Retinal pigment epithelial cell (primary cell): ENCODE data around the gene OR6K2.

Experiments
- DNase-seq: peaks from one replicate; pipeline ENCODE4 v3.0.0-alpha.2; 2010; ENCODE audit warnings: low read depth
- H3K4me3 ChIP-seq: 2 replicates; pipeline ENCODE4 v1.5.1; 2011; ENCODE audit warnings: mild to moderate bottlenecking, low read length, control low read depth, moderate library complexity
- TF ChIP-seq, protein P1 (sequence below): conservative IDR thresholded peaks from 2 replicates; pipeline ENCODE4 v1.5.1; 2011; ENCODE audit warnings: low read depth, low read length, control low read depth, inconsistent platforms

The OR6K2 gene

GRCh38 chr1:158720620-158721019, 20.2 kb upstream of the OR6K2 start, which contains the start of gene OR6K3:
TSS of gene OR6K3 (minus strand) at chr1:158720720. CDS start at chr1:158718115, 2,605 bp downstream.
- TF ChIP-seq, protein P1, sequence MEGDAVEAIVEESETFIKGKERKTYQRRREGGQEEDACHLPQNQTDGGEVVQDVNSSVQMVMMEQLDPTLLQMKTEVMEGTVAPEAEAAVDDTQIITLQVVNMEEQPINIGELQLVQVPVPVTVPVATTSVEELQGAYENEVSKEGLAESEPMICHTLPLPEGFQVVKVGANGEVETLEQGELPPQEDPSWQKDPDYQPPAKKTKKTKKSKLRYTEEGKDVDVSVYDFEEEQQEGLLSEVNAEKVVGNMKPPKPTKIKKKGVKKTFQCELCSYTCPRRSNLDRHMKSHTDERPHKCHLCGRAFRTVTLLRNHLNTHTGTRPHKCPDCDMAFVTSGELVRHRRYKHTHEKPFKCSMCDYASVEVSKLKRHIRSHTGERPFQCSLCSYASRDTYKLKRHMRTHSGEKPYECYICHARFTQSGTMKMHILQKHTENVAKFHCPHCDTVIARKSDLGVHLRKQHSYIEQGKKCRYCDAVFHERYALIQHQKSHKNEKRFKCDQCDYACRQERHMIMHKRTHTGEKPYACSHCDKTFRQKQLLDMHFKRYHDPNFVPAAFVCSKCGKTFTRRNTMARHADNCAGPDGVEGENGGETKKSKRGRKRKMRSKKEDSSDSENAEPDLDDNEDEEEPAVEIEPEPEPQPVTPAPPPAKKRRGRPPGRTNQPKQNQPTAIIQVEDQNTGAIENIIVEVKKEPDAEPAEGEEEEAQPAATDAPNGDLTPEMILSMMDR, result no peak
- no peak for DNase-seq
- H3K4me3 ChIP-seq, result no peak within 1 kb of the TSS

GRCh38 chr1:158719664-158720063, 19.2 kb upstream of the OR6K2 start:
- TF ChIP-seq, protein P1, result no peak
- DNase-seq, result no peak
- no peak overlapping the region for H3K4me3 ChIP-seq

DNA sequence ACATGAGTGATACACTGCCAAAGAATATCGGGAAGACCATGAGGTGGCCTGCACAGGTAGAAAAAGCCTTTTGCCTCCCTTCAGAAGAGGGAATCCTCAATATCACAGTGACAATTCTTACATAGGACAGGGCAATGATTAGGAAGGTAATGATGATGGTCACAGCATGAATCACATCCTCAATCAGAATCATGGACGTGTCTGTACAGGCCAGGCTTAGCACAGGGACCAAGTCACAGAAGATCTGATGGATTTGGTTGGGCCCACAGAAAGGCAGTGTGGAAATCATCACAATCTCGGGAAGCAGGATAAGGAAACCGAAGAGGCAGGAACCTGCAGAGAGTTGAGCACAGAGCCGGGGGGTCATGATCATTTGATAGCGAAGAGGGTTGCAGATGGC, 16.9 kb upstream of the OR6K2 start:
- DNase-seq, result no peak
- TF ChIP-seq, protein P1, result no peak
- no peak overlapping the region for H3K4me3 ChIP-seq

DNA sequence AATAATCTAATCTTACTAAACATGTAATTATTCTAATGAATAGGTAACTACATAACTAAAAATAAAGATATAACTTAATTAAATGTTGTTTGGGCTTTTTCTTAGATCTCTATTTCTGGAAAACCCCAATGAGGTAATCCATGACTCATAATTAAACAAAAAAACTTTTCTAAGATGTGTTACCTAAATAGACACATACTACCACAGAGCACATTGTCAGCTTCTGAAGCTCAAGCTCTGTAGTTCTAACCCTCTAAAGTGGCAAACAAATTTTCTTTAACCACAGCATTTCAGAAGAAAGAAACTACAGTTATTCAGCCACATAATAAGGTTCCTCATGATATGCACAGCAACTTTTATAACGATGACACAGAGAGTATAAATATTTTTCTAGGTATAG, 15.9 kb upstream of the OR6K2 start:
- no peak for DNase-seq
- H3K4me3 ChIP-seq, result no peak overlapping the region
- TF ChIP-seq, protein P1, result no peak

DNA sequence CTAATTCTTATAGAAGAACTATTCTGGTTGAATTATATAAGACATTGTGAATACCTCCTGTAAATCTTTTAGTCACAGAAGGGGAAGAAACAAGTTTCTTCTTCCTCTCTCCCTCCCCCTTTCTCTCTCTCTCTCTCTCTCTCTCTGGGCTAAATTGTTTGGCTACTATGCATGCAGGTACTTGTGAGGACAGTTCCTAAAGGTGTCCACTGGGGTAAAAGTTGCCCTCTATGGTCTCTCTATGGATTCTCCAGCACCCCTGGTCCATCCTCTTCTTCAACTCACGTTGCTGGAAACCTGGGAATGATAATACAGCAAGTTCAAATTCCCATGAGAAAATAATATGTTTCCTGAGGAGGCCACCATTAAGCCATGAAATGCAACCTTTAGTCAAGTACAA, 14.3 kb upstream of the OR6K2 start:
- TF ChIP-seq, protein P1, result no peak
- no peak for DNase-seq
- no peak overlapping the region for H3K4me3 ChIP-seq

GRCh38 chr1:158711098-158711497, 10.6 kb upstream of the OR6K2 start:
- DNase-seq, result no peak
- TF ChIP-seq, protein P1, result no peak

DNA sequence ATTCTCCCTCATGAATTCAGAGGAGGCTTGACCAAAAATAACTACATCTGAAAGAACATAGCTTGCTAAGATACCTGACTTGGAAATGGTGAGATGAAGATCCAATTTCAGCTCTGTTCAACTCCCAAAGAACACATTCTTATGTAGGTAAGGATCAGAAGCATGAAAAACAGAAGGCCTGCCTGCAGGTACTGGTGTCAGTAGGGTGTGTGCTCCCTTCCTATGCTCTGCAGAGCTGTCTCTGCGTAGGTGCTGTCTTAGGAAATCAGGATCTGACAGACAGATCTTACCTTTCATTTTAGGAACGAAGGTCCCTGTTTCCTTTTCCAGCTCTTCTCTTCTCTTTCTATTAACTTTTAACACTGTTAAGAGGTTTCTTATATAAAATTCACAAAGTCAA, 5.6 kb upstream of the OR6K2 start:
- TF ChIP-seq, protein P1, result no peak
- DNase-seq, result no peak
- H3K4me3 ChIP-seq, result no peak overlapping the region

More at GRCh38 chr1:158711098-158711497, 10.6 kb upstream of the OR6K2 start:
- no peak overlapping the region for H3K4me3 ChIP-seq
